LNCAP (cell line): ENCODE results near the gene ADCY9.

Experiments
- CTCF ChIP-seq: fragments of 450-650 bp; IDR thresholded peaks from 2 replicates; pipeline ENCODE4 v1.5.1; 2017; ENCODE audit warnings: mild to moderate bottlenecking

The ADCY9 gene

DNA sequence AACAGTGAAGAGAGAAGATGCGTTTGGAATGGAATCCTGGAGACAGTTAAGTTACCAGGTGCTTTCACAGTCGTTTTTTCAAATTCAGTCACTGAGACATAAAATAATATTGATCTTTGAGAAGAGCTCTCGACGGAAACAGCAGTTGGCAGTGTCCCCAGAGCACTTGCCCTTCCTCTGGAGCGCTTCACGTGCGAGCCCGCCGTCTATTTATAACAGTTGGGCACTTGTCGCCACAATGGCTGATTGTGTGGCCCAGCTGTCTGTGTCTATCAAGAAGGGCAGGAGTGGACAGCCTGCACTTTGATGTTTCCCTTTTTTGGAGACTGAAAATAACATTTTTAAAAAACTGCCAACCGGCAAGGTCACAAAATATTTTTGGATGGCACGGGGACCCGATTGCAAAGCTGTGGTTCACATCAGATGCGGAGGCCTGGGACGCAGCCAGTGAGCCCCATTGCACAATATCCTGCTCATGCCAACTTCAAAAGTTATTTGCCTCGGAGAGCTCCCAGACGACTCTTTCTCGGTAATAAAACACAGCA is 62.9 kb downstream of the ADCY9 start:
- no peak for TF ChIP-seq CTCF

GRCh38 chr16:4052801-4053293 is 63.4 kb downstream of the ADCY9 start:
- TF ChIP-seq CTCF: no peak

DNA sequence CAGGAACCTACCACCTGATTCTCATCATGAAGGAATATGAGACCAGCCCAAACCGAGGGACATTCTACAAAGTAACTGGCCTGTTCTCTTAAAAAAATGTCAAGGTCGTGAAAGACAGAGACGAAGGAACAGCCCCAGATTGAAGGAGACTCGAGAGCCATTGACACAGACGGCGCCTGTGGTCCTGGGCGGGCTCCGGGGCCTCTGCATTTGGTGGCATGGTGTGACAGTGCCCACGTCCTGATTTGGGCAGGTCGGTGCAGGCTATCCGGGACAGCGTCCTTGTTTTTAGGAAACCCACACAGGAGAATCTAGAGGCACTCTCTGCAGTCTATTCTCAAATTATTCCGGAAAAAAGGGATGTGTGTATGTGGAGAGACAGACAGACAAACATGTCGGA is 64.1 kb downstream of the ADCY9 start:
- TF ChIP-seq CTCF: no peak

GRCh38 chr16:4051591-4051990 is 64.7 kb downstream of the ADCY9 start:
- no peak for TF ChIP-seq CTCF

DNA sequence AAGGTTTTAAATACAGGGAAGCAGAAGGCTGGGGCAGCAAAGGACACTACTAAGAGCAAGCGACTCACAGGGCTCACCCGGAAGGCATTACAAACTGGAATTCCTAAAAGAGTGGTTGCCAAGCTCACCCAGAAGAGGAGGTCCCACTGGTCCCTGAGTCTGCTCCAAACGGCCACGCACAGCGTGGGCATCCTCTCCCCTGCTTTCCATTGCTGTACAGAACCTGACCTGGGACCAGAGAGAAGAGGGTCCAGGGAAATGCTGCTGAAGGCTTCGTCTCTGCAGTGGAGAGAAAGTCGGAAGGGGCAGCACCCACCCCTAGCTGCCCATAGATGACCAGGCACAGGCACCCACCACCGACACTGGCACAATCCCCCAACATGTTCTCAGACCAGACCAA is 67.2 kb downstream of the ADCY9 start:
- no peak for TF ChIP-seq CTCF

- TF ChIP-seq CTCF: no peak
Observed at GRCh38 chr16:4048481-4048880, 67.8 kb downstream of the ADCY9 start.

- no peak for TF ChIP-seq CTCF
Observed at GRCh38 chr16:4046221-4046620, 70.0 kb downstream of the ADCY9 start.

- no peak for TF ChIP-seq CTCF
Observed at GRCh38 chr16:4042581-4042980, 73.7 kb downstream of the ADCY9 start.
